GM19193 (cell line): ENCODE results near the gene ENTR1.

Source experiments
- POLR2A ChIP-seq: IDR thresholded peaks from 4 replicates; pipeline ENCODE4 v1.6.1; 2011; ENCODE audit not compliant: insufficient read depth, insufficient read length; ENCODE audit errors: extremely low read depth

ENTR1 gene

DNA sequence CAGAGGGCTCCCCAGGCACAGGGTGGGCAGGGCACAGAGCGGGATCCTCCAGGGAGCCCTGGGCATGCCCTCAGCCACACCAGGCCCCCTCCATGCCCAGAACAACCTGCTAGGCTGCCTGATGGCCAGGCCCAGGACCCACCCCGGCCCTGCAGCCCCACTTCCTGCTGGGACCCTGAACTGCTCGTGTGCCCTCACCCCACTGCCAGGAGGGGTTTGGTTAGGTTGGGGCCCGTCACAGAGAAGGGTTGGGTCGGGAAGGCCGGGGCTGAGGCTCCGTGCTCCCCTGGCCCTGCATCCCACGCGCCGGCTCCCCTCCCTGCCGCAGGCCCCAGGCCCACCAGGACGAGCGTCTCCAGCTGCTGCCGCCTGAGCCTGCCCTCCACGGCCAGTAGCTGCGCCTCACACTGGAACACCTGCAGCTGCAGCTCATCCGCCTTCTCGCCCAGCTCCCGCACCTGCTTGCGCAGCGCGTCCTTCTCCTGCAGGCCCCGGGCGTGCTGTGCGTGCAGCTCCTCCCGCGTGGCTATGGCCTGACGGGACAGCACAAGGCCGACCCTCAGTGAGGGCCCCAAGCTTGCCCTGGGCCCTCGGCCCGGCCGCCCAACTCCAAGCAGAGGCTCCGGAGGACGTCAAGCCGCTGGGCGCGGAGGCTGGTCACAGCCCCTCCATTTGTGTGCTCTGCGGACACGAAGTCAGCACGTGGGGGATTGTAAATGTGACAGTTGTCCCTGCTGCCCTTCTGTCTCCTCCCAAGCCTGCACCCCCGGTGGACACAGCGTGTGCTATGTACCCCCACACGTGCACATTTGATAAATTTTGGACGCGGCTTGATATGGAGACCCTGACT, 42.9 kb downstream of the ENTR1 start:
- no peak for TF ChIP-seq POLR2A

DNA sequence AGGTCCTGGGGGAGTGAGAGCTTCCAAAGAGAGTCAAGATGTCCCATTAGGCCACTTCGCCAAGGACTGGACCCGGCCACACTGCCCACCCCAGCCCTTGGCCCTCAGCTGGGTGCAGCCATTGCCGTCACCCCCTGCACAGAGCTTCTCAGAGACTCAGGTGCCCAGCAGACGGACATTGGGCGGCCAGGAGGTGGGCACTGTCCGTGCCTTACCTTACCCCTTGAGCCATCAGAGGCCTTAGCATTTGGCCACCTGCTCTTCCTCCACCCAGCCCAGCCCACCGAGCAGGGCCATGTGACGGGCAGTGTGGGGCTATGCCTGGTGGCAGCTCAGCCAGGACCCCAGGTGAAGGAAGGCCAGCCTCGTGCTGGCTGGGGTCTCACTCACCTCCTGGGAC, 43.6 kb downstream of the ENTR1 start:
- no peak for TF ChIP-seq POLR2A

DNA sequence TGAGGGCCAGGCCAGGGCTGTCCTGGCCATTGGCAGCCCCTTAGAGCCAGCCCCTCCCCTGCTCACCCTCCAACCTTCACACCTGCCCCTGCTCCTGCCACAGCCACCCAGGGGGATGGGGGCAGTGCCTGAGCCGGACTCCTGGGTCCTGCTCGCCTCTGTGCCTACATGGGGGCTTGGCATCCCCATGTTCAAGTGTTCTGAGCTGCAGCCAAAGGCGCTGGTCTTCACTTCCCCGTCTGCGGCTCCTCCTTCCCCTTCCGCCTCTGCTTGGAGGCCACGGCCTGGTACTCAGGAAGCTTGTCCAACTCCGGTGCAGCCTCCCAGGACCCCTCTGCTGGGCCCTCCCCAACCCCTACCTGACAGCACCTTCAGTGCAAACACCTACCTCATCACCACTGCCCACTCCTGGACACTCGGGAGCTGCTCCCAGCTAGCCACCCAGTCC, 44.6 kb downstream of the ENTR1 start:
- no peak for TF ChIP-seq POLR2A

DNA sequence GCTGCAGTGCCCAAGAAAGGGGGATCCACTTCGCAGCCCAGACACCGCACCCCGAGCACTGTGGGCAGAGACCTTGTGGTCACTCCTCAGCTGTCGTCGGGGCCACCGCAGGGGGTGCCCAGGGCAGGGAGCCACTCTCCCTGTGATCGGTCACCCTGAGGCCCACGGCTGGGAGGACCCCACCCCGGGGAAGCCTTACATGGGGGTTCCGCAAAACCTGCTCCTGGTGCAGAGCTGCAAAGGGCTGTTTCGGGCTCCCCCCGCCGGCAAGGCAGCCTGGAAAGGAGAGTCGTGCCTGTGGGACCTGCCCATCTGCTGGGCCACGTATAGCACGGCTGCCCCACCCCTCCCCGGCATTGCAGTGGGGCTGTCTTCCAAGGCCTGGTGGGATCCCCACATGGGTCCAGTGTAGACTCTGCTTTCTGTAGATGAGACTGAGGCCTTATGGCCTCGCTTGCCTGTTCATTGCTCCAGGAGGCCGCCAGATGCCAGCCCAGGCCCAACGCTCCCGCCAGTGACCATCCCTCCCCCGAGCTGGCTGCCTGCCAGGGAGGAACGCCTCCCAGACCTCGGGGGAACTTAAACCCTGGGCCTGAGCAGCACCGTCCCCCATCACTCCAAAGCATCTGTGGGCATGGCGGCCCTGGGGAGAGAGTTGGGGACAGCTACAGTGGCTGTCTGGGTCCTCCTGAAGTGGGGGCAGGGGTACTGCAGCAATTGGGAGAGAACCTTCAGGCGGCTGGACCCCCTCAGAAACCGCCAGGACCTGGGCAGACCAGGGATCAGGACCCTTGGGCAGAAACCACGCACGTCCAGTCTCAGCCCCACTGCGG, 45.3 kb downstream of the ENTR1 start:
- TF ChIP-seq POLR2A = no peak

DNA sequence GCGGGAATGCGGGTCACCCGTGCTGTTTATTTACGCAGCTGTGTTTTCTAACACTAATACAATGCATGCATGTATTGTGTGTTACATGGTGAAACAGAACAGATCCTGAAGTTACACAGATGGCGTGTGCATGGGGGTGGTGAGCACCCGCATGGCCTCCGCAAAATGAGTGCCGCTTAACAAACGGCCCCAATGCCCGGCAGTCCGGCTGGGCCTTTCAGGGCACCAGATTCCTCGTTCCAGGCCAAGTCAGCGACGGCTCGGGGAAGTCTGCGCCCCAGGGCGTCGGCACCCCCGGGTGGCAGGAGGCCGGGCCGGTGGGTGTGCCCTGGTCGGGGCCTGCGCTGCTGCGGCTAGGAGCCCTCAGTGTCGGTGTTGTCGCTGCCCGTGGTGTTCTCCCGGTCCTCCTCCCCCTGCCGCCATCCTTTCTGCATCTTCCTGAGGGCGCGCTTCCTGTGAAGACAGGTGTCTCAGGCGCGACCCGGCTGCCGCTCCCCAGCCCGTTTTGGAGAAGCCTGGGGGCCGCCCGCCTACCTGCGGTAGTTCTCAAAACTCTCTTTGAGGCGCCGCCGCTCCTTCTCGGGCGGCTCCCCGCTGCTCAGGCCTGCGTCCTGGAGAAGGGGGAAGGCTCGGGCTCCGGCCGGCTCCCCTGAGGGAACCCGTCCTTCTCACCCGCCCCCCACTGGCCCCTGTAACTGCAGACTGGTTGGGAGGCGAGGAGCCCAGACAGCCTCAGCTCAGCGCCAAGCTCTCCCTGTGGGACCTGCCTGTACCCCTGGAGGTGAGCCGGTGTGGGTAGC, 46.3 kb downstream of the ENTR1 start:
- no peak for TF ChIP-seq POLR2A

DNA sequence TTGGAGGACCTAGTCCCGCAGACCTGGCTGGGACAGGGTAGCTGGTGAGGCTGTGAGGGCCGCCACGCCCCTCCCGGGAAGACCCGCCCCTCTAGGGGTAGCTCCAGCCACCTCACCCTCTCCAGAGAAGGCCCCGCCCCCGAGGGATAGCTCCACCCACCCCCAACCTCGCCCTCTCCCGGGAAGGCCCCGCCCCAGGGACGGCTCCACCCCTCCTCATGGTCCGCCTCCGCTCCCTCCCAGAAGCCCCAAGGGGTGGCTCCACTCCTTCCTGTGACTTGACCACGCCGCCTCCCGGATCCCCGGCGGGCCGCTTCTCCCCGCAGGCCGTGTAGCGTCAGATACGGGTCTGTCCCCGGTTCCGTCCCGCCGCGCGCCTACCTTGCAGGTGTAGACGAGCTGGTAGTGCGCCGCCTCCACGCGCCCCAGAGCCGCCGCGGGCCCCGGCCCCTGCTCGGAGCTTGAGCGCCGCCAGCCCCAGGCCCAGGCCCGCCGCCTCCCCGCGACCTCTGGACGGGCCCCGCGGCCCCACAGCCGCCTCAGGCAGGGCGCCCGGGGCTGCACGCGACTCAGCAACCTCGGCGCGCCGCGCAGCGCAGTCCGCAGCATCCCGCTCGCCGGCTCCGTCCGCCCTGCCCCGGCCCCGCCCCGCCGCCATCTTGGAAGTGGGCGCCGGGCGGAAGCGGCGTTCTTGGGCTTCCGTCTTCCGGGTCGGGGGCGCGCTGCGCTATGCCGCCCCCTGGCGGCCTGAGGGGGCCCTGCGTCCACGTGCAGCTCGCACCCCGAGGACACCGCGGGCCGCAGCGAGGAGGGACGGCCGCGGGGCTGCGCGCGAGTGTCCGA, 47.1 kb downstream of the ENTR1 start, which contains the start of gene DNLZ:
DNLZ (minus strand) TSS at position 639 of the 843 bp plus-strand sequence; CDS start at position 609, 30 bp downstream.
- TF ChIP-seq POLR2A = peak; percentile 80

DNA sequence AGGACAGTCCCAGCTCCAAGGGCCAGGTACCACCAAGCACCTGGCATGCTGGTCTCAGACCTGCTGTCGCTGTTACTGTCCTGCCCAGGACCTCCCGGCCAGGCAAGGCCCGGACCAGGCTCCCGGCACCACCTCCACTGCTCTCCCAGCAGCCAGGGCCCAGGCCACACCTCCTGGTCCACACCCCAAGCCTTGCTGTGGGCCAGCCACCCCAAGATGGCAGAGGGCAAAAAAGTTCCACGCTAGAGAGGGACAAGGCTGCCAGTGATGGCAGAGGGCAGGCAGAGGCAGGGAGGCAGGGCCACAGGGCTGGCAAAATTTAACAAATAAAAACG, 48.0 kb downstream of the ENTR1 start:
- TF ChIP-seq POLR2A = no peak

DNA sequence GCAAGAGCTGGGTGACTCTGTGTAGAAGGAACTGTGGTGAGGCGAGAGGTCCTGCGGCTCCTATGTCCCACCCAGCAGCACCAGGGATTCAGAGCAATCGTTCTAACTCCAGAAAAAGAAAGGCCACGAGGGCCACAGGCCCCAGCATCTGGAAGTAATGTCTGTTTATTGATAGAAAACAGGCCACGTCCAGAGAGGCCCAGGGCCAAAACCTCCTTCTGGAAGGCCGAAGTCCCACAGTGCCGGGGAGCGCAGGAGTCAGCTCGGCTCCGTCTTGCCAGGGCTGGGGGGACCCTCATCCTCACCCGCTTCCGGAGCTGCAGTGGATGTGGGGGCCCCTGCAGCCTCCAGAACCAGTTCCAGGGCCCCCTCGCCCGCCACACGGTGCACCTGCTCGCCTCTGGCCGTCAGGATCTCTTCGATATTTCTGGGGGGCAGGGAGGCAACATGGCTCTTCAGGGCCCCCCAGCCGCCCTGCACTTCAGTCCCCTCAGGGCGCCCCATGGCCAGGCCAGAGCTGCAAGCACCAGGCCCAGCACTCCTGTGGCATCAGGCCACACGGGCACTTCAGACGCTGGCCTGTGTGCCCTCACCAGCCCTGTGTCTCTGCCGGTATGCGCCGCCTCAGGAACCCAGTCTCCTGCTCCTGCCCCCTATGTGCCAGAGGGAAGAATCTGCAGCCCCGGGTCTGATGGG, 48.5 kb downstream of the ENTR1 start:
- no peak for TF ChIP-seq POLR2A

DNA sequence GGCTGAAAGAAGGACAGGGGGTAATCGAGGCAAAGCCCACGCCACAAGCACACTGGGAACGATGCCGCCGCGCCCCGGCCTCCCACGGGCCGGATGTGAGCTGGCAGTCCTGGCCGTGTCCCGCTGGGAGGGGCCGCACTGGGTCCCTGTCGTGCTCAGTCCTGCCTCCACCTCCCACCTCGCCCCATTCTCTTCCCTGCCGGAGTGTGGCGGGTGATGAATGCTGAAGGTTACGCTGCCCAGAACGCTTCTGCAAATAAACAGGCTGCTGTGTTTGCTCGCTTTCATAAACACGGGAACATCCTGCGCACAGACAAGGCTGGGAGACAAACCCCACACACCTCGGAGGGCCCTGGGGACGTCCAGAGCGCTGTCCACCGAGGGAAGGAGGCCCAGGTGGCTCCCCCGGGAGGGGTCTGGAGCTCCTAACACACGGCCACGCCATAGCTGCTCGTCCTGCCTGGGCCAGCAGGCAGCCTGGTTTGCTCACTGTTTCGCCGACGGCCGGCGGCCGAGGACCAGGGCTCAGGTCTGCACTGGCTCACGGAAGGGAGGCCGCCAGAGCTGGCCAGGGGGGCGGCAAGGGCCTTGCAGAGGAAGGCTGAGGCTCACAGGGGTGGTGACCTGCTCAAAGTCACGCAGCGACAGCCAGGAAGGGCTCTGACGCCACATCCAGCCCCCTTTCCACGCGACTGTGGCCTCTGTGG, 49.2 kb downstream of the ENTR1 start:
- no peak for TF ChIP-seq POLR2A

DNA sequence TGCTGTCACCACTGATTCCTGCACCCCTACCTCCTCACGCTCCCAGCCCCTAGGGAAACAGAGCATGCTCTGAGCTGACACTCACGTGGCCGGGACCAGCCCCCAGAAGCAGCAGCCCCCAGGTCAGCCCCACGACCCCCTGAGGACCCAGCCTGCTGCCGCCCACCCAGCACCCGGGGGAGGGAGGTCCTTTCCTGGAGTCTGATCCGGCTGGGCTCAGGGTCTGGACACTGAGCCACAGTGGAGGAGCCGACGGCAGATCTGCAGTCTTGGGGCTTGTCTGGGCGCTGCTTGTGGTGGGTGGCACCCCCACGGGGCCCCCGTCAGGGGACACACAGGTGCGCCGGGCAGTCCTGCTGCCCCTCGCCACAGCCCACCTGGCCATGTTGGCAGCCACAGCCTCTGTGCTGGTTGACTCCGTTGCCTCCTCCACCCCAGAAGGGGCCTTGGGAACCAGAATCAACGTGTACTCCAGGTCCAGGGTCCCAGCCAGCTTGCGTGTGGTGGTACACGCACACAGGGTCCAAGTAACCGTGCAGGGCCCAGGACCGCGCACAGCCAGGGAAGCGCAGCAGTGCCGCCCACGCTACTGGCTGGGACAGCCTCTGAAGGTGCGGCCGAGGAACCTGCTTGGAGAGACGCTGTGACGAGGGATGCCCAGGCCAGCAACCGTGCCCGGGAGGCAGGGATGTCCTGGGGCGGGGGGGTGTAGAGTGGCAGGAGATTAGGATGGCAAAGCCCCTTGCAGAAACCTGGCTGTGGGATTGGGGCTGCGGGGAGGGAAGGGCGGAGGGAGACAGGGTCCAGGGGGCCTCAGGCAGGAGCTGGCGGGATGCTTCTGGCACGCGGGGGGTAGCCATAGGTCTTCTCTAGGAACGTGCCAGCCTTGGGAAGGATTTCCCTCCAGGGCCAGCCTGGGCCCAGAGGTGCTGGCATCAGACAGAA, 50.4 kb downstream of the ENTR1 start:
- TF ChIP-seq POLR2A = no peak

DNA sequence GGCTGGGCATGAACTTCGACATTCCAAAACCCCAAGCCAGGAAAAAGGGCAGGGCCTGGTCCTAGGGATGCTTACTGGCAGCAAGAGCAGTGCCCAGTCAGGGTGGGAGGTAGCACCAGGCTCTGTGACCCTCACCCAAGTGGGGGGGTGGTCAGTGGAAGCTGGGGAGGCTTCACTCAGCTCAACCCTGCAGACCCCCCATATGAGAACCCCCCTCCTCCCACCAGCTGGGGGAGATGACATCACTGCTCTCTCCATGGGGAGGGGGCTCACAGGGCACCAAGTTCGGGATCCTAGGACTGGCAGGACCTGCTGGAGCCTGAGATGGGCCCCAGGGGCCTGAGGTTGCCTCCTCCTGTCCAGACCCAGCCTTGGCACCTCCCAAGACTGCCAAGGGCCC, 51.5 kb downstream of the ENTR1 start:
- no peak for TF ChIP-seq POLR2A

DNA sequence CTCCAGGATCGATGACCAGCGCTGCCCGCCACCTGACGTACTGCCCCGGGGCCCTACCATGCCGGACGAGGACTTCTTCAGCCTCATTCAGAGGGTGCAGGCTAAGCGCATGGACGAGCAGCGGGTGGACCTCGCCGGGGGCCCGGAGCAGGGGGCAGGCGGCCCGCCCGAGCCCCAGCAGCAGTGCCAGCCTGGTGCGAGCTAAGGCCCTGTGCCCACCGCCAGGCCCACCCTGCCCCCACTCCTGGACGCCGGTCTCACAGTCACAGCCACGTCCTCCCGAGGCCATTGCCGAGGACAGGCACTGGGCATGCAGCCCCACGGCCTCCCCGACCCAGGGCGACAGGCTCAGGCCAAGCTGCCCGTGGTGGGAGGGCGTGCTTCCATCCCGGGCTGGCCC, 52.4 kb downstream of the ENTR1 start:
- TF ChIP-seq POLR2A = no peak

DNA sequence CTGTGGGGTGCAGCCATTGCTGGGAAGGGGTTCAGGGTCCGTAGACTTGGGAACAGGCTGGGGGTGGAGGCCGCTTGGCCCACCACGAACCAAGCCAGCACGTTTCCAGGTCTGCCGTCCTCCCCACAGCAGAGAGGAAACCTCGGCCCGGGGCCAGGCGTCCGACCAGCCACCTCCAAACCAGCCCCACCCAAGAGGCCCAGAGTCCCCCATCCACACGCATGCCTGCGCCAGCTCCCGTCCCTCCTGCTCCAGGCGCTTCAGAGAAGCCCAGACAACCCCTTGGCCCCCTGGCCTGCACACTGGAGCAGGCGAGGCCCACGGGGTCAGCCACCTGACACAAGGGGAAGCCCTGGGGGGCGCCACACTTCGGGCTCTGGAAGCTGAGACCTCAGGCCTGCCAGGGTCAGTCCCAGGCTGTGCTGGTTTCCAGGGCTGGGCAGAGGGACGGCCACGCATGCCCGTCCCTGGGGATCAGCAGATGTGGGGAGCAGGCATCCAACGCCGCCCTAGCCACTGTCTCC, 53.1 kb downstream of the ENTR1 start:
- no peak for TF ChIP-seq POLR2A
